HCT116 (cell line): ENCODE data around the gene SLC9A9. TPM values are rescaled to one million over a fixed set of nuclear protein-coding genes. Genes with fewer than 3 reads are reported as not detected.
"Not testable (repeated sequence)": the region's sequence is repeated elsewhere in the genome, so short reads cannot be mapped to it uniquely, and the experiment has no call there.

Source experiments
- ATAC-seq: fragments of 200-7000 bp; cut with Tn5 transposase; 2 replicates; pipeline ENCODE4 v1.9.1; 2020; ENCODE audit warnings: mild to moderate bottlenecking, moderate library complexity
- BruUV-seq: library from RNA; stranded (reverse); fragments of 400-500 nt; replicated peaks from 2 replicates; lab custom pipeline; 2021; lab: Mats Ljungman, UMichigan
- CTCF ChIA-PET: fragments of 300-600 bp; sonication (Branson Sonifier 250); formaldehyde crosslinking; loops from one replicate; lab custom pipeline; 2021; ENCODE audit warnings: antibody characterized with exemption; lab: Charles Lee
- POLR2A ChIA-PET: fragments of 300-600, 350-600 bp; sonication (Branson Sonifier 250); formaldehyde crosslinking; loops from one replicate; lab custom pipeline; 2021; ENCODE audit warnings: antibody characterized with exemption; lab: Charles Lee
- RAD21 ChIA-PET, 2 experiments: fragments of 300-600 bp; sonication (Branson Sonifier 250); formaldehyde crosslinking; loops; one replicate each; lab custom pipeline; 2023; ENCODE audit warnings: low total read pairs in 2 of 2; ENCODE audit not compliant: uncharacterized antibody in 2 of 2, unreplicated experiment in 2 of 2, low non-redundant PET in 1 of 2; lab: Charles Lee
- DNase-seq: peaks from one replicate; pipeline ENCODE4 v3.0.0-alpha.2; 2010; ENCODE audit warnings: low read depth, low spot score
- H2AFZ ChIP-seq: fragments of 200-600 bp; shearing (Covaris generic), sonication (generic); 2 replicates; pipeline ENCODE4 v1.6.1; 2017; ENCODE audit warnings: low read depth, mixed run types, mixed read lengths, antibody characterized with exemption, low read length; ENCODE audit not compliant: poor library complexity, severe bottlenecking
- H3K27ac ChIP-seq: 2 replicates; pipeline ENCODE4 v1.5.1; 2012; ENCODE audit warnings: low read depth, low read length
- H3K27me3 ChIP-seq: fragments of 200-600 bp; sonication (generic); 2 replicates; pipeline ENCODE4 v1.6.1; 2016; ENCODE audit warnings: mixed run types, low read length, mixed read lengths; ENCODE audit not compliant: insufficient read depth
- H3K36me3 ChIP-seq, 2 experiments: fragments of 200-500 bp in 1 of 2; fragments of 200-600 bp in 1 of 2; sonication (Bioruptor generic) in 1 of 2; sonication (generic) in 1 of 2; 2 replicates each; pipeline versions ENCODE4 v1.5.1 to v1.6.1; 2014 to 2016; ENCODE audit warnings: low read length in 2 of 2, inconsistent platforms in 1 of 2, mixed read lengths in 1 of 2, mixed run types in 1 of 2; ENCODE audit not compliant: insufficient read depth in 2 of 2, control insufficient read depth in 1 of 2
- H3K4me1 ChIP-seq, 2 experiments: fragments of 200-600 bp in 1 of 2; sonication (generic) in 1 of 2; 2 replicates each; pipeline versions ENCODE4 v1.5.1 to v1.6.1; 2012 to 2017; ENCODE audit warnings: low read length in 2 of 2, inconsistent platforms in 1 of 2, mild to moderate bottlenecking in 1 of 2, mixed read lengths in 1 of 2, mixed run types in 1 of 2, moderate library complexity in 1 of 2; ENCODE audit not compliant: insufficient read depth in 2 of 2, control insufficient read depth in 1 of 2
- H3K4me2 ChIP-seq: fragments of 200-600 bp; sonication (generic); 2 replicates; pipeline ENCODE4 v1.6.1; 2017; ENCODE audit warnings: mixed run types, low read length, mixed read lengths
- H3K4me3 ChIP-seq, 2 experiments: fragments of 200-600 bp in 1 of 2; sonication (generic) in 1 of 2; replicated peaks in 1 of 2; 2 replicates each; pipeline ENCODE4 v1.5.1; 2011 to 2016; ENCODE audit warnings: low read length in 2 of 2, control low read depth in 1 of 2, low read depth in 1 of 2, mild to moderate bottlenecking in 1 of 2, mixed read lengths in 1 of 2, mixed run types in 1 of 2
- H3K79me2 ChIP-seq: fragments of 200-600 bp; sonication (generic); 2 replicates; pipeline ENCODE4 v1.6.1; 2017; ENCODE audit warnings: mild to moderate bottlenecking, mixed run types, low read length, moderate library complexity, mixed read lengths; ENCODE audit not compliant: insufficient read depth
- H3K9ac ChIP-seq: fragments of 200-600 bp; sonication (generic); 2 replicates; pipeline ENCODE4 v1.6.1; 2016; ENCODE audit warnings: low read length, mixed read lengths
- H3K9me2 ChIP-seq: fragments of 200-600 bp; sonication (generic), shearing (Covaris generic); 2 replicates; pipeline ENCODE4 v1.6.1; 2017; ENCODE audit warnings: mixed run types, mild to moderate bottlenecking, moderate library complexity; ENCODE audit not compliant: insufficient read depth
- H3K9me3 ChIP-seq, 2 experiments: fragments of 200-500 bp in 1 of 2; fragments of 200-600 bp in 1 of 2; sonication (Bioruptor generic) in 1 of 2; sonication (generic) in 1 of 2; 2 replicates each; pipeline ENCODE4 v1.6.1; 2014 to 2017; ENCODE audit warnings: low read length in 2 of 2, mixed read lengths in 2 of 2, inconsistent platforms in 1 of 2, low read depth in 1 of 2, mild to moderate bottlenecking in 1 of 2, mixed run types in 1 of 2, moderate library complexity in 1 of 2; ENCODE audit not compliant: control insufficient read depth in 1 of 2, insufficient read depth in 1 of 2
- H4K20me1 ChIP-seq: fragments of 200-600 bp; sonication (generic), shearing (Covaris generic); 2 replicates; pipeline ENCODE4 v1.6.1; 2017; ENCODE audit warnings: mixed run types, mild to moderate bottlenecking, moderate library complexity; ENCODE audit not compliant: insufficient read depth
- CBX3 ChIP-seq: IDR thresholded peaks from 2 replicates; pipeline ENCODE4 v1.6.1; 2012; ENCODE audit warnings: low read depth
- CTCF ChIP-seq, 3 experiments: fragments of 200-600 bp in 1 of 3; sonication (generic) in 1 of 3; IDR thresholded peaks in 2 of 3; conservative IDR thresholded peaks in 1 of 3; 2 replicates each; pipeline ENCODE4 v1.5.1; 2012 to 2017; ENCODE audit warnings: low read depth in 2 of 3, low read length in 2 of 3, antibody characterized with exemption in 1 of 3, borderline replicate concordance in 1 of 3, control low read depth in 1 of 3, mild to moderate bottlenecking in 1 of 3, mixed read lengths in 1 of 3, mixed run types in 1 of 3, moderate library complexity in 1 of 3; ENCODE audit not compliant: insufficient read depth in 1 of 3
- ELF1 ChIP-seq: IDR thresholded peaks from 2 replicates; pipeline ENCODE4 v1.6.1; 2012; ENCODE audit warnings: low read depth, borderline replicate concordance
- FOSL1 ChIP-seq: IDR thresholded peaks from 2 replicates; pipeline ENCODE4 v1.6.1; 2012; ENCODE audit warnings: low read depth
- JUND ChIP-seq: IDR thresholded peaks from 2 replicates; pipeline ENCODE4 v1.6.1; 2012
- RAD21 ChIP-seq: IDR thresholded peaks from 2 replicates; pipeline ENCODE4 v1.6.1; 2012; ENCODE audit warnings: low read depth, mild to moderate bottlenecking
- SIN3A ChIP-seq: IDR thresholded peaks from 2 replicates; pipeline ENCODE4 v1.6.1; 2012; ENCODE audit warnings: low read depth
- SP1 ChIP-seq: IDR thresholded peaks from 2 replicates; pipeline ENCODE4 v1.6.1; 2012; ENCODE audit warnings: low read depth
- SRF ChIP-seq: IDR thresholded peaks from 2 replicates; pipeline ENCODE4 v1.6.1; 2012; ENCODE audit warnings: low read depth
- ZFX ChIP-seq: fragments of 450-650 bp; IDR thresholded peaks from 2 replicates; pipeline ENCODE4 v1.6.1; 2017
- ZNF274 ChIP-seq: fragments of 200-500 bp; sonication (Bioruptor generic); IDR thresholded peaks from 2 replicates; pipeline ENCODE4 v1.6.1; 2014; ENCODE audit warnings: mild to moderate bottlenecking, low read depth, low read length, inconsistent platforms
- intact Hi-C: fragments of 100-400 bp; cut with micrococcal nuclease; formaldehyde crosslinking; loops from 2 replicates; pipeline ENCODE4 v1.10.0; 2022
- total RNA-seq: library from RNA; stranded (reverse); gene quantifications from one replicate; pipeline ENCODE4 v1.2.1, GENCODE V29; 2021; ENCODE audit not compliant: unreplicated experiment

SLC9A9 gene
- total RNA-seq, 1 experiment from 2014 or later = 0.20 TPM

- no peaks in the 10 kb centered on the region for H3K27me3 ChIP-seq
- ChIA-PET CTCF (no interaction called here), RAD21 (no interaction called here), POLR2A (no interaction called here)
- ATAC-seq (no peak), DNase-seq (no peak)
- no peaks in the 10 kb centered on the region for H3K79me2 ChIP-seq
- H4K20me1 ChIP-seq = no peaks in the 10 kb centered on the region
- no peak overlapping the region for H3K4me2 ChIP-seq
- H3K27ac ChIP-seq = no peak overlapping the region
- no peaks in the 10 kb centered on the region for H3K9me3 ChIP-seq
- H3K36me3 ChIP-seq = no peaks in the 10 kb centered on the region
- no peak overlapping the region for H3K9ac ChIP-seq
- H3K4me3 ChIP-seq = no peak overlapping the region
- no peak overlapping the region for H2AFZ ChIP-seq
- H3K4me1 ChIP-seq = no peaks in the 10 kb centered on the region
- TF ChIP-seq JUND (no peak), SIN3A (no peak), RAD21 (no peak), CTCF (IDR thresholded peaks at IDR 0.05 in 2 of 3, conservative IDR thresholded peaks at IDR 0.05 in 1 of 3; ENCODE audit: borderline replicate concordance in 1 of 3, insufficient read depth in 1 of 3, low read depth in 2 of 3, low read length in 2 of 3) (no peak), FOSL1 (no peak), SRF (no peak), SP1 (no peak), ZFX (no peak), CBX3 (no peak), ZNF274 (no peak), ELF1 (no peak)
- no peaks in the 10 kb centered on the region for H3K9me2 ChIP-seq
- no TSS peak for BruUV-seq
- intact Hi-C loops = no loop called here
These were observed 27.3 kb upstream of the SLC9A9 start for GRCh38 chr3:143875546-143875945.

- ATAC-seq, CTCF ChIA-PET, H3K4me1 ChIP-seq, H3K9me3 ChIP-seq, BruUV-seq, H3K27ac ChIP-seq, DNase-seq, H3K4me3 ChIP-seq, H3K27me3 ChIP-seq, H3K9ac ChIP-seq, H3K36me3 ChIP-seq, RAD21 ChIA-PET, H2AFZ ChIP-seq, POLR2A ChIA-PET, H4K20me1 ChIP-seq, H3K4me2 ChIP-seq, H3K79me2 ChIP-seq, H3K9me2 ChIP-seq, intact Hi-C loops: not testable (repeated sequence)
These were observed 25.3 kb upstream of the SLC9A9 start for GRCh38 chr3:143873553-143873952.
